HEK293T (cell line): ENCODE data around the gene EGFLAM.

ENCODE experiments used
- FOXA1 ChIP-seq: fragments of 450-650 bp; IDR thresholded peaks from 2 replicates; pipeline ENCODE4 v1.6.1; 2016; ENCODE audit warnings: mild to moderate bottlenecking
- FOXM1 ChIP-seq: fragments of 450-650 bp; IDR thresholded peaks from 2 replicates; pipeline ENCODE4 v1.6.1; 2017; ENCODE audit warnings: mild to moderate bottlenecking, borderline replicate concordance
- PKNOX1 ChIP-seq: fragments of 450-650 bp; IDR thresholded peaks from 2 replicates; pipeline ENCODE4 v1.6.1; 2016
- SUZ12 ChIP-seq: fragments of 450-650 bp; IDR thresholded peaks from 2 replicates; pipeline ENCODE4 v1.6.1; 2016; ENCODE audit warnings: mild to moderate bottlenecking
- ZNF384 ChIP-seq: fragments of 450-650 bp; IDR thresholded peaks from 2 replicates; pipeline ENCODE4 v1.6.1; 2016

- TF ChIP-seq FOXA1 (no peak), FOXM1 (no peak), PKNOX1 (no peak), SUZ12 (no peak), ZNF384 (no peak)
These were observed 187.7 kb downstream of the EGFLAM start for GRCh38 chr5:38446029-38446522.
